ENCODE measurements around the gene DHRS7C.

- no peak for TF ChIP-seq CTCF (IDR thresholded peaks at IDR 0.05; ENCODE audit: low read depth, low read length)
- no peak for TF ChIP-seq POLR2A (IDR thresholded peaks at IDR 0.05; ENCODE audit: extremely low read depth, insufficient read length)
Observed at GRCh38 chr17:9760266-9760665, 31.1 kb downstream of the DHRS7C start.
